Natural killer cell (primary cell): ENCODE results near the gene SNX3. TPM values are rescaled to one million over a fixed set of nuclear protein-coding genes. Genes with fewer than 3 reads are reported as not detected.

Source experiments
- ATAC-seq, 3 donors: fragments of 150-1000 bp in 2 of 3; fragments of 200-7000 bp in 1 of 3; cut with Tn5 transposase; 1 replicate in 1 of 3; 2 replicates in 2 of 3; pipeline ENCODE4 v1.10.0; 2021; ENCODE audit warnings: mild to moderate bottlenecking in 2 of 3, moderate library complexity in 2 of 3
- DNase-seq, 2 donors: peaks; one replicate each; pipeline versions ENCODE4 v3.0.0 to v3.0.0-alpha.2; 2013 to 2021; ENCODE audit warnings: mixed read lengths in 1 of 2
- H3K27ac ChIP-seq: one replicate; pipeline ENCODE4 v1.5.1; 2013; ENCODE audit warnings: mild to moderate bottlenecking, low read length
- H3K27me3 ChIP-seq: one replicate; pipeline ENCODE4 v1.6.1; 2013; ENCODE audit warnings: low read length; ENCODE audit not compliant: control insufficient read depth, insufficient read depth
- H3K36me3 ChIP-seq: one replicate; pipeline ENCODE4 v1.6.1; 2013; ENCODE audit warnings: low read length; ENCODE audit not compliant: control insufficient read depth, insufficient read depth
- H3K4me1 ChIP-seq: one replicate; pipeline ENCODE4 v1.6.1; 2013; ENCODE audit warnings: low read length; ENCODE audit not compliant: control insufficient read depth, insufficient read depth
- H3K4me3 ChIP-seq: one replicate; pipeline ENCODE4 v1.5.1; 2013; ENCODE audit warnings: low read length
- H3K9me3 ChIP-seq: one replicate; pipeline ENCODE4 v1.6.1; 2013; ENCODE audit warnings: low read length; ENCODE audit not compliant: control insufficient read depth, insufficient read depth
- H3K27ac Mint-ChIP-seq, 2 donors: one replicate each; pipeline ENCODE4 v1.8.0; 2022; ENCODE audit warnings: mild to moderate bottlenecking in 2 of 2, mixed read lengths in 2 of 2, moderate library complexity in 1 of 2
- H3K27me3 Mint-ChIP-seq, 2 donors: one replicate each; pipeline ENCODE4 v1.8.0; 2022; ENCODE audit warnings: low read depth in 2 of 2, mixed read lengths in 2 of 2
- H3K36me3 Mint-ChIP-seq: one replicate; pipeline ENCODE4 v1.8.0; 2022; ENCODE audit warnings: mixed read lengths
- H3K4me1 Mint-ChIP-seq, 2 donors: one replicate each; pipeline ENCODE4 v1.8.0; 2022; ENCODE audit warnings: mixed read lengths in 2 of 2
- H3K4me3 Mint-ChIP-seq: one replicate; pipeline ENCODE4 v1.8.0; 2022; ENCODE audit warnings: mild to moderate bottlenecking, moderate library complexity, mixed read lengths
- H3K9me3 Mint-ChIP-seq, 2 donors: one replicate each; pipeline ENCODE4 v1.8.0; 2022; ENCODE audit warnings: mixed read lengths in 2 of 2
- CTCF ChIP-seq: fragments of 200-600 bp; IDR thresholded peaks from one replicate; pipeline ENCODE4 v1.8.0; 2022; ENCODE audit warnings: antibody characterized with exemption
- WGBS: methylation state at CpG from one replicate; pipeline ENCODE4 v1.1.7; 2013; ENCODE audit warnings: missing lambda C conversion rate; ENCODE audit not compliant: insufficient coverage; 5-methylcytosine and 5-hydroxymethylcytosine counted together
- intact Hi-C: fragments of 100-400 bp; cut with micrococcal nuclease; formaldehyde crosslinking; loops from one replicate; pipeline ENCODE4 v1.14.2; 2022
- total RNA-seq, 4 donors: library from RNA; stranded (reverse); fragments of 120-200 nt in 1 of 4; gene quantifications; one replicate each; pipeline versions ENCODE4 v1.2.3 to v1.2.4, GENCODE V29; 2013 to 2022

SNX3 gene
- total RNA-seq, 3 donors from 2014 or later (not counting 1 experiment from before 2014, with no cell fraction given) = 59.7 to 71.6 (median 70.6) TPM

GRCh38 chr6:108174371-108175175 is 86.3 kb downstream of the SNX3 start:
- no peaks in the 10 kb centered on the region for H3K36me3 ChIP-seq
- WGBS = 14% methylated on average over 43 of the region's 43 CpGs
- peak in 1 of 2 donors; percentile 55 for DNase-seq
- H3K9me3 ChIP-seq = no peaks in the 10 kb centered on the region
- H3K27ac ChIP-seq = no peak overlapping the region
- Mint-ChIP-seq H3K4me3 (no peak overlapping the region), H3K4me1 (peaks cover 12 to 26% of the 10 kb centered on the region in 2 donors), H3K9me3 (no peaks in the 10 kb centered on the region), H3K27ac (no peak overlapping the region), H3K36me3 (no peaks in the 10 kb centered on the region), H3K27me3 (peaks cover 60 to 79% of the 10 kb centered on the region in 2 donors)
- peaks cover 17% of the 10 kb centered on the region for H3K4me1 ChIP-seq
- intact Hi-C loops = no loop called here
- no peak for TF ChIP-seq CTCF
- H3K27me3 ChIP-seq = peaks cover 63% of the 10 kb centered on the region
- peak; percentile 48 to 77 (median 72) for ATAC-seq
- H3K4me3 ChIP-seq = no peak overlapping the region

- Histone ChIP-seq H3K27ac (no peak overlapping the region), H3K36me3 (no peaks in the 10 kb centered on the region), H3K4me3 (no peak overlapping the region), H3K4me1 (peaks cover 42% of the 10 kb centered on the region), H3K9me3 (no peaks in the 10 kb centered on the region), H3K27me3 (peaks cover 73% of the 10 kb centered on the region)
- Mint-ChIP-seq H3K4me3 (no peak overlapping the region), H3K36me3 (no peaks in the 10 kb centered on the region), H3K27me3 (peaks cover 69 to 78% of the 10 kb centered on the region in 2 donors), H3K9me3 (no peaks in the 10 kb centered on the region), H3K27ac (no peak overlapping the region), H3K4me1 (peaks cover 27 to 52% of the 10 kb centered on the region in 2 donors)
- no peak for TF ChIP-seq CTCF
- DNase-seq (no peak), ATAC-seq (no peak)
- intact Hi-C loops = no loop called here
- WGBS = 65% methylated on average over 2 of the region's 3 CpGs
Observed at GRCh38 chr6:108171918-108172516, 88.8 kb downstream of the SNX3 start.

GRCh38 chr6:108171291-108171917 is 89.4 kb downstream of the SNX3 start:
- intact Hi-C loops = no loop called here
- H3K4me1 Mint-ChIP-seq = peaks cover 27 to 50% of the 10 kb centered on the region in 2 donors

More at GRCh38 chr6:108171291-108171917, 89.4 kb downstream of the SNX3 start:
- ATAC-seq (no peak), DNase-seq (no peak)
- Histone ChIP-seq H3K27ac (no peak overlapping the region), H3K4me3 (no peak overlapping the region), H3K36me3 (no peaks in the 10 kb centered on the region), H3K9me3 (no peaks in the 10 kb centered on the region), H3K27me3 (peaks cover 70% of the 10 kb centered on the region), H3K4me1 (peaks cover 46% of the 10 kb centered on the region)
- peaks cover 68 to 74% of the 10 kb centered on the region in 2 donors for H3K27me3 Mint-ChIP-seq
- H3K9me3 Mint-ChIP-seq = no peaks in the 10 kb centered on the region
- no peaks in the 10 kb centered on the region for H3K36me3 Mint-ChIP-seq
- no peak for TF ChIP-seq CTCF
- H3K27ac Mint-ChIP-seq = no peak overlapping the region
- WGBS = 14% methylated on average over 19 of the region's 21 CpGs
- no peak overlapping the region for H3K4me3 Mint-ChIP-seq
